ENCODE results near the gene PRKN. TPM values are rescaled to one million over a fixed set of nuclear protein-coding genes. Genes with fewer than 3 reads are reported as not detected.

The PRKN gene
- polyA plus RNA-seq, 1 donor from 2014 or later, result 1.2 TPM

GRCh38 chr6:161882196-161882765 lies 845.3 kb downstream of the PRKN start:
- Histone ChIP-seq H3K27me3 (ENCODE audit: insufficient read depth, low read depth, low read length) (no peaks in the 10 kb centered on the region), H3K9me2 (ENCODE audit: insufficient read depth, low read length) (no peaks in the 10 kb centered on the region), H3K79me2 (replicated peaks; ENCODE audit: insufficient read depth, low read length) (no peaks in the 10 kb centered on the region), H3K36me3 (ENCODE audit: insufficient read depth, low read length) (no peaks in the 10 kb centered on the region), H4K20me1 (ENCODE audit: insufficient read depth) (no peaks in the 10 kb centered on the region), H3F3A (ENCODE audit: insufficient read depth, low read length, poor library complexity, severe bottlenecking) (no peaks in the 10 kb centered on the region), H3K4me2 (ENCODE audit: low read length) (no peak overlapping the region), H3K4me3 (ENCODE audit: low read length) (no peak overlapping the region), H3K27ac (ENCODE audit: low read length) (no peak overlapping the region), H3K9me3 (ENCODE audit: low read length) (no peaks in the 10 kb centered on the region), H3K9ac (ENCODE audit: low read length) (no peak overlapping the region), H2AFZ (ENCODE audit: low read depth, low read length) (no peak overlapping the region)
- TF ChIP-seq EZH2 (IDR thresholded peaks at IDR 0.05; ENCODE audit: borderline replicate concordance, insufficient read depth, low read length, poor library complexity, severe bottlenecking) (no peak), EP300 (conservative IDR thresholded peaks at IDR 0.05; ENCODE audit: poor library complexity, severe bottlenecking) (no peak), REST (IDR thresholded peaks at IDR 0.05; ENCODE audit: borderline replicate concordance) (no peak), SMC3 (conservative IDR thresholded peaks at IDR 0.05; ENCODE audit: poor library complexity) (no peak), MXI1 (conservative IDR thresholded peaks at IDR 0.05; ENCODE audit: poor library complexity, severe bottlenecking) (no peak), RAD21 (conservative IDR thresholded peaks at IDR 0.05) (no peak), POLR2AphosphoS5 (IDR thresholded peaks at IDR 0.05) (no peak), CTCF (IDR thresholded peaks at IDR 0.05; ENCODE audit: poor library complexity, severe bottlenecking) (no peak), TAF1 (IDR thresholded peaks at IDR 0.05; ENCODE audit: low read depth) (no peak)

GRCh38 chr6:161880056-161880455 lies 847.5 kb downstream of the PRKN start:
- Histone ChIP-seq H3K9ac (ENCODE audit: low read length) (no peak overlapping the region), H3K4me2 (ENCODE audit: low read length) (no peak overlapping the region), H3F3A (ENCODE audit: insufficient read depth, low read length, poor library complexity, severe bottlenecking) (no peaks in the 10 kb centered on the region), H3K9me2 (ENCODE audit: insufficient read depth, low read length) (no peaks in the 10 kb centered on the region), H3K4me3 (ENCODE audit: low read length) (no peak overlapping the region), H4K20me1 (ENCODE audit: insufficient read depth) (no peaks in the 10 kb centered on the region), H3K27ac (ENCODE audit: low read length) (no peak overlapping the region), H2AFZ (ENCODE audit: low read depth, low read length) (no peak overlapping the region), H3K27me3 (ENCODE audit: insufficient read depth, low read depth, low read length) (no peaks in the 10 kb centered on the region), H3K9me3 (ENCODE audit: low read length) (no peaks in the 10 kb centered on the region), H3K79me2 (replicated peaks; ENCODE audit: insufficient read depth, low read length) (no peaks in the 10 kb centered on the region), H3K36me3 (ENCODE audit: insufficient read depth, low read length) (no peaks in the 10 kb centered on the region)
- TF ChIP-seq POLR2AphosphoS5 (IDR thresholded peaks at IDR 0.05) (no peak), MXI1 (conservative IDR thresholded peaks at IDR 0.05; ENCODE audit: poor library complexity, severe bottlenecking) (no peak), REST (IDR thresholded peaks at IDR 0.05; ENCODE audit: borderline replicate concordance) (no peak), RAD21 (conservative IDR thresholded peaks at IDR 0.05) (no peak), CTCF (IDR thresholded peaks at IDR 0.05; ENCODE audit: poor library complexity, severe bottlenecking) (no peak), TAF1 (IDR thresholded peaks at IDR 0.05; ENCODE audit: low read depth) (no peak), SMC3 (conservative IDR thresholded peaks at IDR 0.05; ENCODE audit: poor library complexity) (no peak), EP300 (conservative IDR thresholded peaks at IDR 0.05; ENCODE audit: poor library complexity, severe bottlenecking) (no peak), EZH2 (IDR thresholded peaks at IDR 0.05; ENCODE audit: borderline replicate concordance, insufficient read depth, low read length, poor library complexity, severe bottlenecking) (no peak)

Data from neural cell (in vitro differentiated cells).